Endothelial cell of umbilical vein (primary cell): ENCODE measurements around the gene CMSS1. TPM values are rescaled to one million over a fixed set of nuclear protein-coding genes. Genes with fewer than 3 reads are reported as not detected.

ENCODE experiments used
- BruUV-seq: library from RNA; stranded (reverse); fragments of 400-500 nt; replicated peaks from 2 replicates; lab custom pipeline; 2021; lab: Mats Ljungman, UMichigan
- CTCF ChIA-PET: fragments of 300-600, 350-600 bp; sonication (Branson Sonifier 250); formaldehyde crosslinking; loops from one replicate; lab custom pipeline; 2021; ENCODE audit warnings: antibody characterized with exemption, inconsistent platforms; lab: Charles Lee
- POLR2A ChIA-PET: fragments of 300-600, 350-600 bp; sonication (Branson Sonifier 250); formaldehyde crosslinking; loops from one replicate; lab custom pipeline; 2021; ENCODE audit warnings: antibody characterized with exemption, inconsistent platforms; lab: Charles Lee
- DNase-seq: peaks from one replicate; pipeline ENCODE4 v3.0.0-alpha.2; 2011; ENCODE audit warnings: low read depth, low spot score
- FAIRE-seq: peaks from 2 replicates; lab custom pipeline; 2011; peaks lifted over from hg19 to GRCh38; lab: Jason Lieb, UNC
- H2AFZ ChIP-seq: 2 replicates; pipeline ENCODE4 v1.6.0; 2012; ENCODE audit warnings: low read depth, low read length, control low read depth, inconsistent platforms
- H3K27ac ChIP-seq: 2 replicates; pipeline ENCODE4 v1.5.1; 2011; ENCODE audit warnings: low read depth, mild to moderate bottlenecking, control low read depth, low read length, moderate library complexity; ENCODE audit not compliant: insufficient read depth
- H3K27me3 ChIP-seq, 2 experiments: 2 replicates each; pipeline versions ENCODE4 v1.6.0 to v1.6.1; 2011; ENCODE audit warnings: low read length in 2 of 2, mixed read lengths in 1 of 2; ENCODE audit not compliant: control insufficient read depth in 2 of 2, insufficient read depth in 2 of 2
- H3K36me3 ChIP-seq, 2 experiments: 2 replicates in 1 of 2; 3 replicates in 1 of 2; pipeline ENCODE4 v1.5.1; 2011; ENCODE audit warnings: low read length in 2 of 2, mild to moderate bottlenecking in 1 of 2, moderate library complexity in 1 of 2; ENCODE audit not compliant: control insufficient read depth in 2 of 2, insufficient read depth in 2 of 2; ENCODE audit errors: extremely low read depth in 1 of 2
- H3K4me1 ChIP-seq: 3 replicates; pipeline ENCODE4 v1.5.1; 2011; ENCODE audit warnings: mild to moderate bottlenecking, low read length; ENCODE audit not compliant: control insufficient read depth, insufficient read depth; ENCODE audit errors: extremely low read depth
- H3K4me2 ChIP-seq: 2 replicates; pipeline ENCODE4 v1.6.1; 2011; ENCODE audit warnings: low read length, control low read depth, mixed read lengths; ENCODE audit not compliant: insufficient read depth
- H3K4me3 ChIP-seq, 3 experiments: fragments of 200-600 bp in 1 of 3; sonication (generic), shearing (Covaris generic) in 1 of 3; replicated peaks in 1 of 3; 2 replicates each; pipeline ENCODE4 v1.5.1; 2011 to 2016; ENCODE audit warnings: control low read depth in 3 of 3, low read length in 3 of 3, mild to moderate bottlenecking in 2 of 3, inconsistent platforms in 1 of 3, low read depth in 1 of 3, moderate library complexity in 1 of 3; ENCODE audit not compliant: insufficient read depth in 1 of 3
- H3K79me2 ChIP-seq: 2 replicates; pipeline ENCODE4 v1.6.0; 2012; ENCODE audit warnings: low read length, inconsistent platforms; ENCODE audit not compliant: control insufficient read depth, insufficient read depth
- H3K9ac ChIP-seq: replicated peaks from 2 replicates; pipeline ENCODE3; 2011; ENCODE audit warnings: low read length, control low read depth; ENCODE audit not compliant: insufficient read depth; ENCODE audit errors: extremely low read depth
- H3K9me1 ChIP-seq: replicated peaks from 3 replicates; pipeline ENCODE4 v1.6.0; 2011; ENCODE audit warnings: mild to moderate bottlenecking, low read length; ENCODE audit not compliant: control insufficient read depth, insufficient read depth; ENCODE audit errors: extremely low read depth
- H3K9me3 ChIP-seq: replicated peaks from 2 replicates; pipeline ENCODE4 v1.5.1; 2012; ENCODE audit warnings: low read length, inconsistent platforms; ENCODE audit not compliant: control insufficient read depth, insufficient read depth
- H4K20me1 ChIP-seq: replicated peaks from 2 replicates; pipeline ENCODE3; 2011; ENCODE audit warnings: mild to moderate bottlenecking, low read length; ENCODE audit not compliant: control insufficient read depth, insufficient read depth; ENCODE audit errors: extremely low read depth
- CTCF ChIP-seq, 2 donors: IDR thresholded peaks; 1 replicate in 1 of 2; 2 replicates in 1 of 2; pipeline ENCODE4 v1.5.1; 2011; ENCODE audit warnings: low read length in 2 of 2, mild to moderate bottlenecking in 2 of 2, moderate library complexity in 2 of 2, control low read depth in 1 of 2, inconsistent platforms in 1 of 2, low read depth in 1 of 2; ENCODE audit not compliant: insufficient read depth in 1 of 2; ENCODE audit errors: extremely low read depth in 1 of 2
- EZH2 ChIP-seq: IDR thresholded peaks from 2 replicates; pipeline ENCODE4 v1.6.1; 2012; ENCODE audit warnings: borderline replicate concordance, low read depth, mild to moderate bottlenecking, moderate library complexity, low read length, inconsistent platforms; ENCODE audit not compliant: severe bottlenecking
- FOS ChIP-seq: IDR thresholded peaks from 2 replicates; pipeline ENCODE4 v1.6.1; 2011; ENCODE audit warnings: mild to moderate bottlenecking, low read length, moderate library complexity, borderline replicate concordance; ENCODE audit not compliant: insufficient read depth
- MAX ChIP-seq: IDR thresholded peaks from 2 replicates; pipeline ENCODE4 v1.6.1; 2011; ENCODE audit not compliant: insufficient read depth, insufficient read length
- POLR2AphosphoS5 ChIP-seq: IDR thresholded peaks from 2 replicates; pipeline ENCODE4 v1.6.1; 2012; ENCODE audit warnings: low read depth, mild to moderate bottlenecking, control low read depth, low read length, moderate library complexity; ENCODE audit not compliant: insufficient read depth
- dilution Hi-C: fragments of 300-500 bp; cut with MboI; formaldehyde crosslinking; loops from one replicate; pipeline ENCODE4 v1.15.0; 2019; ENCODE audit warnings: low sequenced_read_pairs; ENCODE audit not compliant: extremely low pct_ligation_motif_present
- intact Hi-C: fragments of 100-400 bp; cut with micrococcal nuclease; formaldehyde crosslinking; loops from one replicate; pipeline ENCODE4 v1.10.0; 2022
- polyA plus RNA-seq, 4 experiments: library from polyadenylated mRNA; depleted of rRNA in 3 of 4; stranded (reverse) in 3 of 4; unstranded in 1 of 4; fragments of >200 nt; gene quantifications; 2 replicates each; pipeline versions ENCODE4 v1.2.1 to v1.2.3, GENCODE V29; 2011 to 2012; ENCODE audit warnings: missing spikeins in 1 of 4
- total RNA-seq: library from RNA; stranded (reverse); gene quantifications from 2 replicates; pipeline ENCODE4 v1.2.3, GENCODE V29; 2021

Gene CMSS1
- total and polyA plus RNA-seq, 2 donors (not counting 3 experiments of a cell fraction or from before 2014, with no cell fraction given), result 9.7 to 60.6 TPM

- H2AFZ ChIP-seq, result peak overlapping the region; percentile 4
- no peak for TF ChIP-seq EZH2
- no peak for TF ChIP-seq CTCF (IDR thresholded peaks at IDR 0.05; ENCODE audit: extremely low read depth in 1 of 2, insufficient read depth in 1 of 2, low read depth in 1 of 2, low read length in 2 of 2)
- DNase-seq (no peak), FAIRE-seq (peak; percentile 66)
- ChIA-PET POLR2A (no interaction called here), CTCF (interaction anchor here (1.0 to 8.9 kb wide), 5 partner anchors 11 to 231 kb away, joined by 3 to 197 read pairs (median 4); no protein-coding TSS in a partner anchor)
- no peaks in the 10 kb centered on the region for H3K9me3 ChIP-seq
- no peak overlapping the region for H3K4me3 ChIP-seq
- H4K20me1 ChIP-seq, result no peaks in the 10 kb centered on the region
- BruUV-seq, result no TSS peak
- H3K27ac ChIP-seq, result no peak overlapping the region
- intact Hi-C loops (no loop called here), dilution Hi-C loops (no loop called here)
- H3K4me1 ChIP-seq, result peaks cover 18% of the 10 kb centered on the region
- H3K27me3 ChIP-seq, result no peaks in the 10 kb centered on the region
- H3K36me3 ChIP-seq, result no peaks in the 10 kb centered on the region
- H3K79me2 ChIP-seq, result no peaks in the 10 kb centered on the region
- no peak overlapping the region for H3K9ac ChIP-seq
- H3K9me1 ChIP-seq, result no peaks in the 10 kb centered on the region
- H3K4me2 ChIP-seq, result peak overlapping the region; percentile 4
Measured at GRCh38 chr3:100073714-100074307, 256.1 kb downstream of the CMSS1 start.

GRCh38 chr3:100075196-100075595 is 257.5 kb downstream of the CMSS1 start:
- Histone ChIP-seq H3K27ac (no peak overlapping the region), H3K9ac (no peak overlapping the region)
- intact Hi-C loops, result no loop called here

More at GRCh38 chr3:100075196-100075595, 257.5 kb downstream of the CMSS1 start:
- FAIRE-seq, result no peak
- Histone ChIP-seq H4K20me1 (no peaks in the 10 kb centered on the region), H3K36me3 (no peaks in the 10 kb centered on the region), H3K9me1 (no peaks in the 10 kb centered on the region), H3K27me3 (no peaks in the 10 kb centered on the region), H2AFZ (no peak overlapping the region), H3K4me2 (no peak overlapping the region), H3K9me3 (no peaks in the 10 kb centered on the region), H3K4me3 (no peak overlapping the region), H3K4me1 (peaks cover 6% of the 10 kb centered on the region), H3K79me2 (no peaks in the 10 kb centered on the region)
- no TSS peak for BruUV-seq
- no peak for TF ChIP-seq EZH2
- no peak for TF ChIP-seq MAX
- TF ChIP-seq FOS, result no peak
- TF ChIP-seq POLR2AphosphoS5, result no peak
- dilution Hi-C loops, result no loop called here
- ChIA-PET POLR2A (no interaction called here), CTCF (interaction anchor here (0.6 to 8.9 kb wide), 6 partner anchors 10 to 243 kb away, joined by 3 to 197 read pairs (median 4); no protein-coding TSS in a partner anchor)
- DNase-seq, result no peak
